ENCODE measurements around the gene PDE6B. TPM values are rescaled to one million over a fixed set of nuclear protein-coding genes. Genes with fewer than 3 reads are reported as not detected.
"Not testable (repeated sequence)": the region's sequence is repeated elsewhere in the genome, so short reads cannot be mapped to it uniquely, and the experiment has no call there.

Gene PDE6B
- total RNA-seq, 1 donor from 2014 or later = 14.5 TPM

DNA sequence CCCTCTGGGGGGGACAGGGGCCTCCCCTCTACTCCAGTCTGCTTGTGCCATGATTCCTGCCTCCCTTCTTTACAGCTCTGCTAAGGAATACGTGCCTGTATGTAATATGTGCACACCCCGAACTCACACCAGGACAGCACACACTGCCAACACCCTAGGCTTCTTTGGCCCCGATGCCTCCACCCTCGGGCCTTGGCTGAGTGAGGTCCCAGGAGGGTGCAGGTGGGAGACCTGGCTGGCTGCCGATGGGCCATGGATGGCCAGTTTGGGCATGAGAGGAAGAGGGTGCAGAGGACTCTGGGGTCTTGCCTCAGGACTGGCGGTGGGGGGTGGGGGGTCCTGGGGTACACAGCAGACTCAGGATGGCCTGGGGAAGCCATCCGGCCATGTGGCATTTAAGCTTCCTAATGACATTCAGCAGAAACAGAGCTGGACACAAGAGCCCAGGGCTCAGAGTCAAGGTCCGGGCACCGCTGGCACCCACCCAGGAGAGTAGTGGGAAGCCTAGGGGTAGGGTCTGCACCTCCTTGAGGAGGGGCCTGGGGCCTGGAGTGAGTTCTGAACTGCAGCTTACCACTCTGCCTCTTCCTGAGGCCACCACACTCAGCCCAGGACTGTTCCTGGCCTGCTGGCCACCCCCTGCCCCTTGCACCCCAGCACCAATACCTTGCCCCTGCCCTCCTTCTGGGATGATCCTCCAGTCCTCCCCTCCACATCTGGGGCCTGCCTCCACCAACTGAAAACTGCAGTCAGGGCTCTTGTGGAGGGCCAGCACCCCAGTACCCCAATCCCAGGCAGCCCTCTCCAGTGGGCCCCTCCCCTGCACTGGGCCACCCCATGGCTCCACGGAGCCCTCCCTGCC, 78.2 kb downstream of the PDE6B start:
- Mint-ChIP-seq H3K27me3 (no peaks in the 10 kb centered on the region), H3K9me3 (no peaks in the 10 kb centered on the region), H3K4me1 (peaks cover 22% of the 10 kb centered on the region), H3K27ac (no peak overlapping the region), H3K36me3 (ENCODE audit: low read depth) (peaks cover under 1% of the 10 kb centered on the region), H3K4me3 (no peak overlapping the region)
- intact Hi-C loops (cut with micrococcal nuclease) = loop anchor here (2.0 kb wide), 1 partner anchor 29 kb away; the partner anchor contains the start of genes ATP5ME and MYL5
- no peak for DNase-seq

DNA sequence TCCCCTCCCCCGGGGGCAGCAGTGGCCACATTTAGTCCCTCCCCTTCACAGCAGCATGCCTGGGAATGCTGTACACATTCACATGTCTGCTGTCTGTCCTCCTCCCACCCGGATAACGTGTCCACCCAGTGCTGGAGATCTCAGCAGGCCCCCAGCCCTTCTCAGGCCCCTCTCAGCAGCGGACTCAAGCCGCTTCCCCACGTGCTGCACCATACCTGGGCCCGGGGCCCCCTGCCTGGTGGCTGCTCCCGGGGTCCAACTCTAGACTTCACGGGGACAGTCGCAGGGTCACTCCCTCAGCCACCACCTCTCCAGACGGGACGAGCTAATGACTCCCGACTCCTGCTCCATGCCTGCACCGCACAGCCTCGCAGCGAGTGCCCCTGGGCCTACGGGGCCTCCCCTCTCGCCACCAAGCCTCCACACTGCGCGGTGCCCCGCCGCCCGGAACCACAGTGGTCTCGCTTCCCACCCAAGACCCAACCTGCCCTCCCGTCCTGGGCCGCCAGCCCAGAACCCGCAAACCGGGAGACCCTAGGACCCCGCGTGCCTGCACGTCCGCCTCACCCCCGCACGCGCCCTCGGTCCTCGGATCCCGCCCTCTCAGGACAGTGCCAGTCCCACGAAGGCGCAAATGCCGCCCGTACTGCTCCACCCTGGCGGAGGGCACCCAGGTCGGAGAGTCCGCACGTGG, 79.0 kb downstream of the PDE6B start:
- peaks cover 2% of the 10 kb centered on the region for H3K36me3 Mint-ChIP-seq (ENCODE audit: low read depth)
- H3K4me1 Mint-ChIP-seq = peaks cover 22% of the 10 kb centered on the region
- intact Hi-C loops (cut with micrococcal nuclease) = loop anchor here (2.0 kb wide), 1 partner anchor 30 kb away; the partner anchor contains the start of genes ATP5ME and MYL5
- peak overlapping the region; percentile 91 for H3K4me3 Mint-ChIP-seq
- H3K27ac Mint-ChIP-seq = no peak overlapping the region
- DNase-seq = no peak
- no peaks in the 10 kb centered on the region for H3K27me3 Mint-ChIP-seq
- no peaks in the 10 kb centered on the region for H3K9me3 Mint-ChIP-seq

DNA sequence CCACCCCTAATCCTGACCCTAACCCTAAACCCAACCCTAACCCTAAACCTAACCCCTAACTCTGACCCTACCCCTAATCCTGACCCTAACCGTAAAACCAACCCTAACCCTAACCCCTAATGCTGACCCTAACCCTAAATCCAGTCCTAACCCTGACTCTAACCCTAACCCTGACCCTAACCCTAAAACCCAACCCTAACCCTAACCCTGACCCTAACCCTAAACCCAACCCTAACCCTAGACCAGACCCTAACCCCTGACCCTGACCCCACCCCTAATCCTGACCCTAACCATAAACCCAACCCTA, 79.6 kb downstream of the PDE6B start:
- H3K4me1 Mint-ChIP-seq = peaks cover 20% of the 10 kb centered on the region
- DNase-seq = no peak
- no peaks in the 10 kb centered on the region for H3K27me3 Mint-ChIP-seq
- peak overlapping the region; percentile 91 for H3K4me3 Mint-ChIP-seq
- no peaks in the 10 kb centered on the region for H3K9me3 Mint-ChIP-seq
- peak overlapping the region; percentile 86 for H3K27ac Mint-ChIP-seq
- intact Hi-C loops (cut with micrococcal nuclease) = loop anchor here (1.0 to 2.0 kb wide), 3 partner anchors 21 to 77 kb away; partner anchors contain the start of genes ATP5ME and MYL5
- H3K36me3 Mint-ChIP-seq (ENCODE audit: low read depth) = peaks cover 3% of the 10 kb centered on the region

DNA sequence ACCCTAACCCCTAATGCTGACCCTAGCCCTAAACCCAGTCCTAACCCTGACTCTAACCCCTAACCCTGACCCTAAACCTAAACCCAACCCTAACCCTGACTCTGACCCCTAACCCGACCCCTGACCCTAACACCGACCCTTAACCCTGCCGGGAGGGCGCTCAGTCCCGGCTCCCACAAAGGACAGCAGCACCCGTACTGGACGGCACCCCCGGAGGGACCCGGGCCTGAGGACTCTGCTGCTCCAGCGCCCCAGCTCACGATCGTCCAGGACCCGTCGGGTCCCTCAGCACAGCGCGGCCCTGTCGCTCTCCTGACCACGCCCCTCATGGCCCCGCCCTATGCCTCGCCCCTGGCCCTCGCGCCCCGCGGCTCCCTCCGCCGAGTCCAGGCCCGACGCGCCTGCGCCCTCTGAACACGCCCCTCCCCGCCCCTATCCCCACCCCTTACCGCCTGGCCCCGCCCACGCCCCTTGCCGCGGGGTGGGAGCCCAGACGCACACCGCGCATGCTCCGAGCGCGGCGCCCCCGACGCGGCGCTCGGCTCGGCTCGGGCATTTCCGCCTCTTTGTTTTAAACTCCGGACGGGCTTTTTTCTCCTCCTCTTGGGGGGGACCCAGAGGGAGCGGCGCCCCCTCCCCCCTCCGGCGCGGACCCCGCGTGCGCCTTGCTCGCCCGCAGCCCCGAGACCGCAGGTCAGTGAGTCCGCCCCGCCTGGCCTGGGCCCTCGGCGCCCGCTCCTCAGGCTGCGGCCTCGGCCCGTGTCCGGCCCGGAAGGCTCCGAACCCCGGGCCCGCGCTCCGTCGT, 80.1 kb downstream of the PDE6B start, which contains the start of gene PCGF3:
PCGF3 (plus strand) TSS at position 555 of the 805 bp plus-strand sequence. CDS start 27,849 bp downstream, outside the sequence.
- peaks cover 17% of the 10 kb centered on the region for H3K4me1 Mint-ChIP-seq
- peak within 1 kb of the TSS; percentile 91 for H3K4me3 Mint-ChIP-seq
- peak within 1 kb of the TSS; percentile 86 for H3K27ac Mint-ChIP-seq
- peaks cover 5% of the 10 kb centered on the region for H3K36me3 Mint-ChIP-seq (ENCODE audit: low read depth)
- H3K27me3 Mint-ChIP-seq = no peaks in the 10 kb centered on the region
- no peaks in the 10 kb centered on the region for H3K9me3 Mint-ChIP-seq
- peak; percentile 99 for DNase-seq
- intact Hi-C loops (cut with micrococcal nuclease) = loop anchor here (1.0 to 2.0 kb wide), 3 partner anchors 21 to 77 kb away; partner anchors contain the start of genes ATP5ME and MYL5

DNA sequence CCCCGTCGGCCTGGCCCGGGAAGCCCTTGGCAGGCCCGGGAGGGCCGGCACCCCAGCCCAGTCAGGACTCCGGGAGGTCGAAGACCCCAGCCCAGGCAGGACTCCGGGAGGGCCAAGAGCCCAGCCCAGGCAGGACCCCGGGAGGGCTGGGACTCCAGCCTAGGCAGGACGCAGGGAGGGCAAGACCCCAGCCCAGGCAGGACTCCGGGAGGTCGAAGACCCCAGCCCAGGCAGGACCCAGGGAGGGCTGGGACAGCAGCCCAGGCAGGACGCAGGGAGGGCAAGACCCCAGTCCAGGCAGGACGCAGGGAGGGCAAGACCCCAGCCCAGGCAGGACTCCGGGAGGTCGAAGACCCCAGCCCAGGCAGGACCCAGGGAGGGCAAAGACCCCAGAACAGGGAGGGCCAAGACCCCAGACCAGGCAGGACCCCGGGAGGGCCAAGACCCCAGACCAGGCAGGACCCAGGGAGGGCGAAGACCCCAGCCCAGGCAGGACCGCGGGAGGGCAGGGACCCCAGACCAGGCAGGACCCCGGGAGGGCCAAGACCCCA, 80.8 kb downstream of the PDE6B start:
- H3K9me3 Mint-ChIP-seq; H3K27me3 Mint-ChIP-seq; H3K27ac Mint-ChIP-seq; intact Hi-C loops (cut with micrococcal nuclease); H3K36me3 Mint-ChIP-seq (ENCODE audit: low read depth); DNase-seq: not testable (repeated sequence)
- Mint-ChIP-seq H3K4me1 (peaks cover 14% of the 10 kb centered on the region), H3K4me3 (peak overlapping the region; percentile 91)

DNA sequence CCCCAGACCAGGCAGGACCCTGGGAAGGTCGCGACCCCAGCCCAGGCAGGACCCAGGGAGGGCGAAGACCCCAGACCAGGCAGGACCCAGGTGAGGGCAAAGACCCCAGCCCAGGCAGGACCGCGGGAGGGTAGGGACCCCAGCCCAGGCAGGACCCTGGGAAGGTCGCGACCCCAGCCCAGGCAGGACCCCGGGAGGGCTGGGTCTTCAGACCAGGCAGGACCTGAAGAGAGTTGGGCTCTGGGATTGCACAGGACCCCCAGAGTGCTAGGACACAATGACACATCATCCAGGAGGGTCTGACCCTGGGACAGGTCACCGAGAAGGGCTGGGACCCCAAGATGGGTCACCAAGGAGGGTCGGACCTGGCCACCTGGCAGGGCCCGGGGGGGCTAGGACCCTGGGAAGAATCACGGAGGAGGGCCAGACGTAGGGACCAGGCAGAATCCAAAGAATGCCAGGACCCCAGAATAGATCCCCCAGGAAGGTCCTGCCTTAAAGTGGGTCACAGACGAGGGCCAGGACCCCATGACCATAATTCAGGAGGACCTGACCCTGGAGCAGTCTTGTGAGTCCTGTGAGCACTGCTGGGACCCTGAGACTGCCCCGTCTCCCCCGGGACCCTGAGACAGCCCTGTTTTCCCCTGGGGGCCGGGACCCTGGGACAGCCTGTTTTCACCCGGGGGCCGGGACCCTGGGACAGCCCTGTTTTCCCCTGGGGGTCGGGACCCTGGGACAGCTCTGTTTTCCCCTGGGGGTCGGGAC, 81.6 kb downstream of the PDE6B start:
- intact Hi-C loops (cut with micrococcal nuclease) = no loop called here
- Mint-ChIP-seq H3K36me3 (ENCODE audit: low read depth) (peaks cover 5% of the 10 kb centered on the region), H3K4me3 (no peak overlapping the region), H3K9me3 (no peaks in the 10 kb centered on the region), H3K4me1 (peaks cover 14% of the 10 kb centered on the region), H3K27me3 (no peaks in the 10 kb centered on the region), H3K27ac (no peak overlapping the region)
- no peak for DNase-seq

DNA sequence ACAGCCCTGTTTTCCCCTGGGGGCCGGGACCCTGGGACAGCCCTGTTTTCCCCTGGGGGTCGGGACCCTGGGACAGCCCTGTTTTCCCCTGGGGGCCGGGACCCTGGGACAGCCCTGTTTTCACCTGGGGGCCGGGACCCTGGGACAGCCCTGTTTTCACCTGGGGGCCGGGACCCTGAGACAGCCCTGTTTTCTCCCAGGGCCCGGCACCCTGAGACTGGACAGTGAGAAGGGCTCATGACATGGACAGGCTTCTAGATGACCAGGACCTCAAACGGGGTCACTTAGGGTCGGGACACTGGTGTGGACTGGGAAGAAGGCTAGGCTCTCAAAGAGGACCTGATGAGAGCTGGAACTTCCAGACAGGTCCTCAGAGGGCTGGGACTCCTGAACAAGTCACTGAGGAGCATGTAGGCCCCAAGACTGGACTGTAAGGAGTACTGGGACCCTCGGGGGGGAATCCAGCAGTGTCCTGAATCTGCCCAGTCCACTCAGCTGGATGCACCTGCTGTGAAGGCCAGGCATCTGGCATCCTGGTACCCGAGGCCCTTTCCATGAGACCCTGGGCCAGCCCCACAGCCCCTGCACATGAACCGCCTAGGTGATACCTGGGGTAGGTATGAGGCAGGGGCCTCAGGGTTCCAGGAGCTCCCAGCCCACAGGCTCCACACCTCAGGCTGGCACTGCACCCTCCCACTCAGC, 82.7 kb downstream of the PDE6B start:
- DNase-seq = no peak
- Mint-ChIP-seq H3K4me3 (no peak overlapping the region), H3K27me3 (no peaks in the 10 kb centered on the region), H3K27ac (no peak overlapping the region), H3K9me3 (no peaks in the 10 kb centered on the region), H3K36me3 (ENCODE audit: low read depth) (peaks cover 5% of the 10 kb centered on the region), H3K4me1 (peaks cover 14% of the 10 kb centered on the region)
- intact Hi-C loops (cut with micrococcal nuclease) = no loop called here

DNA sequence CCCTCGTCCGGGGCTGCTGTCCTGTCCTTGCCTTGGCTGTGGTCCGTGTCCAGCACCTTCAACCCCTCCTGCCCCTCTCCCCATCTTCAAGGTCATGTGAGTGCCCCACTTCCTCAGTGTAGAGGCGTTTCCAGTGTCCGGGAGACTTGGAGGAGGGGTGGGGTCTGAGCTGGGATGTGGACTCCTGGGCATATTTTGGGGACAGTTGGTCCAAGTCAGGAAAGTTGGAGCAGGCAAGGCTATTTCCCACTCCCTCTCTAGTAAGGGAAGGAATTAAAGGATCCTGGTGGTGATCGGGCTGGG, 83.2 kb downstream of the PDE6B start:
- Mint-ChIP-seq H3K9me3 (no peaks in the 10 kb centered on the region), H3K27ac (no peak overlapping the region), H3K4me1 (peaks cover 14% of the 10 kb centered on the region), H3K27me3 (no peaks in the 10 kb centered on the region), H3K4me3 (no peak overlapping the region), H3K36me3 (ENCODE audit: low read depth) (peaks cover 5% of the 10 kb centered on the region)
- intact Hi-C loops (cut with micrococcal nuclease) = no loop called here
- DNase-seq = no peak

DNA sequence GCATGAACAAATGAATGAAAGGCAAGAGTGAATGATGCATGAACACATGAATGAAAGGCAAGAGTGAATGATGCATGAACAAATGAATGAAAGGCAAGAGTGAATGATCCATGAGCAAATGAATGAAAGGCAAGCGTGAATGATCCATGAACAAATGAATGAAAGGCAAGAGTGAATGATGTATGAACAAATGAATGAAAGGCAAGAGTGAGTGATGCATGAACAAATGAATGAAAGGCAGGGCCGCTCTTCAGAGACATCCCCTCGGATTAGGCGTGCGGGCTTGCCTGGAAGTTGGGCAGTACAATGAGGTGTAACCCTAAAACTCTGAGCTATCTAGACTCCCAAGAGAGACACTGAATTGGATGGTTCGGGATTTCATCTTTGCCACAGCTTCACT, 84.0 kb downstream of the PDE6B start:
- H3K27ac Mint-ChIP-seq = no peak overlapping the region
- peaks cover 5% of the 10 kb centered on the region for H3K36me3 Mint-ChIP-seq (ENCODE audit: low read depth)
- no peaks in the 10 kb centered on the region for H3K9me3 Mint-ChIP-seq
- DNase-seq = no peak
- peaks cover 14% of the 10 kb centered on the region for H3K4me1 Mint-ChIP-seq
- H3K27me3 Mint-ChIP-seq = no peaks in the 10 kb centered on the region
- no peak overlapping the region for H3K4me3 Mint-ChIP-seq
- intact Hi-C loops (cut with micrococcal nuclease) = no loop called here

DNA sequence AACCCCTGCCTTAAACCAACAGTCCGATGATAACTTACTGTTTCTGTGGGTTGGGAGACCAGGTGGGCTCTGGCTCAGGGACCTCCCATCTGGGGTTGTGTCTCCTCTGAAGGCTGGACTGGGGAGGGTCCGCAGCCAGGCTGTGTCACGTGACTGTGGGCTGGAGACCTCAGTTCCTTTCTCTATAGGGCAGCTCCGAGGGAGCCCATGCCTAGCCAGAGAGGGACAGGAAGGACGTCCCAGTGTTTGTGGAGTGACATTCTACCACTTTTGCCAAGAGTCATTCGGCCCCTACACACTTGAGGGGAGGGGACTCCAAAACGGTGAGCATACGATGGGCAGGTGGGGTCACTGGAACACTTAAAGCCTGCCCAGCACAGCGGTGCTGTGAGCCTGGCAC, 84.7 kb downstream of the PDE6B start:
- H3K4me1 Mint-ChIP-seq = peaks cover 12% of the 10 kb centered on the region
- intact Hi-C loops (cut with micrococcal nuclease) = no loop called here
- no peak overlapping the region for H3K4me3 Mint-ChIP-seq
- H3K36me3 Mint-ChIP-seq (ENCODE audit: low read depth) = peaks cover 5% of the 10 kb centered on the region
- H3K9me3 Mint-ChIP-seq = no peaks in the 10 kb centered on the region
- peak overlapping the region; percentile 41 for H3K27ac Mint-ChIP-seq
- no peak for DNase-seq
- no peaks in the 10 kb centered on the region for H3K27me3 Mint-ChIP-seq

DNA sequence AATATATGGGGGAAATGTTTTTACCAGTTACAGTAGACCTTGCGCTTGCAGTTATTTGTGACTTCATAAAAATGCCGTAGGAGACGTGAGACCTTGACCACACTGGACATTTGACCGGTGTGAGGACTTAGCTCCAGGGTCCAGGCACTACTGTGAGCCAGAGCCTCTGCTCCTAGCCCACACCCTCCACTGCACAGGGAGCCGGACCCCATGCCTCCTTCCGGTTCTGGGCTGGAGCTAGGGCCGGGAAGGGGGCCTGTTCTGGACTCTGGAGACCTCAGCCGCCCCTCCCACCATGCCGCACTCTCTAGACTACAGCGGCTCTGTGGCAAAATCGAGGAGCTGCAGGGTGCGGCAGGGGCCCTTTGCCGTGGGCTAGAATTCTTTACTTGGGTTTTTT, 85.5 kb downstream of the PDE6B start:
- Mint-ChIP-seq H3K27me3 (no peaks in the 10 kb centered on the region), H3K27ac (no peak overlapping the region), H3K4me1 (peaks cover 8% of the 10 kb centered on the region), H3K4me3 (no peak overlapping the region), H3K36me3 (ENCODE audit: low read depth) (peaks cover 5% of the 10 kb centered on the region), H3K9me3 (no peaks in the 10 kb centered on the region)
- intact Hi-C loops (cut with micrococcal nuclease) = no loop called here
- no peak for DNase-seq

DNA sequence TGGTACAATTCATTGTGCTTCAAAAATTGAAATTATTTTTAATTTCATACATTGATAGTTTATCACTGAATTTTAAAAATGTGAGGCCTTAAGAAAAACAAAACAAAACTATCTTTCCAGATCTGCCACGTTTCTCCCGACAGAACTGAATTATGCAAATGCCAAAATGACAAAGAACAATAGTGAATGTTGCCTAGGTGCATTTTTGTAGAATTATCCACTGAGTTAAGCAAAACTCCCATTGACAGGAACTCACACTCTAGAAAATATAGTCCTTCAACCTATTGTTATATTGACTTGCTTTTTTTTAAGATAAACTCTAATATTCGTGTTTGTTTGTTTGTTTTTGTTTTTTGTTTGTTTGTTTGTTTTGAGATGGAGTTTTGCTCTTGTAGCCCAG, 86.7 kb downstream of the PDE6B start:
- no peaks in the 10 kb centered on the region for H3K9me3 Mint-ChIP-seq
- H3K36me3 Mint-ChIP-seq (ENCODE audit: low read depth) = peaks cover 5% of the 10 kb centered on the region
- H3K27me3 Mint-ChIP-seq = no peaks in the 10 kb centered on the region
- no peak for DNase-seq
- H3K4me1 Mint-ChIP-seq = peaks cover 12% of the 10 kb centered on the region
- H3K4me3 Mint-ChIP-seq = no peak overlapping the region
- intact Hi-C loops (cut with micrococcal nuclease) = no loop called here
- no peak overlapping the region for H3K27ac Mint-ChIP-seq
